H9 (cell line): ENCODE measurements around the gene PRXL2C. TPM values are rescaled to one million over a fixed set of nuclear protein-coding genes. Genes with fewer than 3 reads are reported as not detected.

Experiments
- DNase-seq: peaks from one replicate; pipeline ENCODE4 v3.0.0-alpha.2; 2017
- H2AFZ ChIP-seq: one replicate; pipeline ENCODE4 v1.6.1; 2013; ENCODE audit warnings: mild to moderate bottlenecking, low read length, control low read depth, moderate library complexity
- H2AK5ac ChIP-seq: 2 replicates; pipeline ENCODE4 v1.6.1; 2013; ENCODE audit warnings: low read length, control low read depth, mixed read lengths; ENCODE audit not compliant: insufficient read length
- H2BK120ac ChIP-seq: one replicate; pipeline ENCODE4 v1.6.1; 2013; ENCODE audit warnings: low read depth, mild to moderate bottlenecking, low read length, control low read depth, inconsistent platforms; ENCODE audit not compliant: poor library complexity, severe bottlenecking
- H2BK12ac ChIP-seq: 2 replicates; pipeline ENCODE4 v1.6.1; 2013; ENCODE audit warnings: low read length, control low read depth, mixed read lengths, low read depth; ENCODE audit not compliant: insufficient read length
- H2BK15ac ChIP-seq: 2 replicates; pipeline ENCODE4 v1.6.1; 2013; ENCODE audit warnings: low read depth, low read length, control low read depth
- H2BK20ac ChIP-seq: one replicate; pipeline ENCODE4 v1.6.1; 2013; ENCODE audit warnings: low read depth, mild to moderate bottlenecking, low read length, control low read depth, inconsistent platforms; ENCODE audit not compliant: poor library complexity, severe bottlenecking
- H2BK5ac ChIP-seq: 2 replicates; pipeline ENCODE4 v1.6.1; 2013; ENCODE audit warnings: low read length, control low read depth, mixed read lengths; ENCODE audit not compliant: insufficient read length
- H3K14ac ChIP-seq: 2 replicates; pipeline ENCODE4 v1.6.1; 2013; ENCODE audit warnings: low read length, control low read depth; ENCODE audit not compliant: insufficient read depth
- H3K18ac ChIP-seq: 2 replicates; pipeline ENCODE4 v1.6.1; 2013; ENCODE audit warnings: low read depth, mild to moderate bottlenecking, mixed read lengths, low read length, control low read depth; ENCODE audit not compliant: insufficient read length
- H3K23ac ChIP-seq: 2 replicates; pipeline ENCODE4 v1.6.1; 2013; ENCODE audit warnings: low read length, control low read depth, mixed read lengths, low read depth; ENCODE audit not compliant: insufficient read length
- H3K23me2 ChIP-seq: 2 replicates; pipeline ENCODE4 v1.6.1; 2013; ENCODE audit warnings: low read depth, mild to moderate bottlenecking, mixed read lengths, low read length, control low read depth; ENCODE audit not compliant: insufficient read length, poor library complexity, severe bottlenecking
- H3K27ac ChIP-seq: 2 replicates; pipeline ENCODE4 v1.5.1; 2013; ENCODE audit warnings: low read length, control low read depth, mixed read lengths, low read depth; ENCODE audit not compliant: insufficient read length
- H3K27me3 ChIP-seq: 2 replicates; pipeline ENCODE4 v1.6.1; 2013; ENCODE audit warnings: low read length, control low read depth, inconsistent platforms; ENCODE audit not compliant: insufficient read depth
- H3K4ac ChIP-seq: 2 replicates; pipeline ENCODE4 v1.6.1; 2013; ENCODE audit warnings: low read depth, mild to moderate bottlenecking, control low read depth, inconsistent platforms, low read length, moderate library complexity
- H3K4me1 ChIP-seq: 2 replicates; pipeline ENCODE4 v1.6.1; 2013; ENCODE audit warnings: low read length, control low read depth, inconsistent platforms; ENCODE audit not compliant: insufficient read depth
- H3K4me2 ChIP-seq: 2 replicates; pipeline ENCODE4 v1.6.1; 2013; ENCODE audit warnings: low read length, control low read depth, mixed read lengths; ENCODE audit not compliant: insufficient read length, insufficient read depth
- H3K56ac ChIP-seq: 2 replicates; pipeline ENCODE4 v1.6.1; 2013; ENCODE audit warnings: low read depth, mild to moderate bottlenecking, mixed read lengths, low read length, control low read depth; ENCODE audit not compliant: insufficient read length
- H3K79me1 ChIP-seq: 2 replicates; pipeline ENCODE4 v1.6.1; 2013; ENCODE audit warnings: low read depth, mild to moderate bottlenecking, moderate library complexity, low read length, control low read depth, inconsistent platforms; ENCODE audit not compliant: insufficient read depth, poor library complexity, severe bottlenecking
- H3K79me2 ChIP-seq: 2 replicates; pipeline ENCODE4 v1.6.1; 2013; ENCODE audit warnings: low read length, control low read depth, inconsistent platforms; ENCODE audit not compliant: insufficient read depth
- H3K9ac ChIP-seq: 2 replicates; pipeline ENCODE4 v1.6.1; 2013; ENCODE audit warnings: low read length, control low read depth, mixed read lengths; ENCODE audit not compliant: insufficient read length; ENCODE audit errors: extremely low read depth
- H3K9me3 ChIP-seq: one replicate; pipeline ENCODE4 v1.6.1; 2013; ENCODE audit warnings: low read depth, low read length, inconsistent platforms; ENCODE audit not compliant: control insufficient read depth
- H3T11ph ChIP-seq: one replicate; pipeline ENCODE4 v1.6.1; 2013; ENCODE audit warnings: mild to moderate bottlenecking, low read length, control low read depth, inconsistent platforms
- H4K20me1 ChIP-seq: one replicate; pipeline ENCODE4 v1.6.1; 2013; ENCODE audit not compliant: control insufficient read depth, insufficient read length, insufficient read depth
- H4K5ac ChIP-seq: 2 replicates; pipeline ENCODE4 v1.6.1; 2013; ENCODE audit warnings: low read depth, mild to moderate bottlenecking, mixed read lengths, low read length, control low read depth; ENCODE audit not compliant: insufficient read length
- H4K8ac ChIP-seq: replicated peaks from 2 replicates; pipeline ENCODE4 v1.6.1; 2013; ENCODE audit warnings: low read length, control low read depth, mixed read lengths, low read depth; ENCODE audit not compliant: insufficient read length
- H4K91ac ChIP-seq: 2 replicates; pipeline ENCODE4 v1.6.1; 2013; ENCODE audit warnings: low read depth, mild to moderate bottlenecking, moderate library complexity, mixed read lengths, low read length, control low read depth; ENCODE audit not compliant: insufficient read length
- H3K27ac Mint-ChIP-seq, 3 experiments: 2 replicates in 2 of 3; 3 replicates in 1 of 3; pipeline ENCODE4 v1.8.0; 2020 to 2021; ENCODE audit warnings: mixed read lengths in 3 of 3, mild to moderate bottlenecking in 1 of 3, moderate library complexity in 1 of 3
- H3K27me3 Mint-ChIP-seq: 2 replicates; pipeline ENCODE4 v1.8.0; 2021; ENCODE audit warnings: low read depth, mild to moderate bottlenecking, moderate library complexity, mixed read lengths
- H3K36me3 Mint-ChIP-seq, 3 experiments: 2 replicates in 2 of 3; 3 replicates in 1 of 3; pipeline ENCODE4 v1.8.0; 2020 to 2021; ENCODE audit warnings: low read depth in 3 of 3, mixed read lengths in 3 of 3; ENCODE audit not compliant: insufficient read depth in 1 of 3
- H3K4me1 Mint-ChIP-seq, 2 experiments: 2 replicates each; pipeline ENCODE4 v1.8.0; 2020; ENCODE audit warnings: mixed read lengths in 2 of 2
- H3K4me3 Mint-ChIP-seq, 2 experiments: 2 replicates in 1 of 2; 3 replicates in 1 of 2; pipeline ENCODE4 v1.8.0; 2020 to 2021; ENCODE audit warnings: mild to moderate bottlenecking in 2 of 2, mixed read lengths in 2 of 2, moderate library complexity in 1 of 2
- H3K9me3 Mint-ChIP-seq, 2 experiments: 2 replicates in 1 of 2; 3 replicates in 1 of 2; pipeline ENCODE4 v1.8.0; 2020; ENCODE audit warnings: mild to moderate bottlenecking in 2 of 2, mixed read lengths in 2 of 2, moderate library complexity in 1 of 2
- WGBS: extraction: QIAGEN DNeasy Blood & Tissue Kit; methylation state at CpG from one replicate; pipeline ENCODE4 v1.1.7; 2013; ENCODE audit warnings: missing lambda C conversion rate, low lambda C conversion rate, mixed read lengths; ENCODE audit not compliant: insufficient read length; ENCODE audit errors: extremely low coverage; 5-methylcytosine and 5-hydroxymethylcytosine counted together
- total RNA-seq: library from RNA; stranded (reverse); gene quantifications from 2 replicates; pipeline ENCODE4 v1.2.1, GENCODE V29; 2021
- TF ChIP-seq, protein P1 (sequence below): fragments of 200-600 bp; sonication (generic); conservative IDR thresholded peaks from 3 replicates; pipeline ENCODE4 v1.8.0; 2021; ENCODE audit warnings: antibody characterized with exemption, mild to moderate bottlenecking

PRXL2C gene
- total RNA-seq, 1 experiment from 2014 or later = 4.7 TPM

DNA sequence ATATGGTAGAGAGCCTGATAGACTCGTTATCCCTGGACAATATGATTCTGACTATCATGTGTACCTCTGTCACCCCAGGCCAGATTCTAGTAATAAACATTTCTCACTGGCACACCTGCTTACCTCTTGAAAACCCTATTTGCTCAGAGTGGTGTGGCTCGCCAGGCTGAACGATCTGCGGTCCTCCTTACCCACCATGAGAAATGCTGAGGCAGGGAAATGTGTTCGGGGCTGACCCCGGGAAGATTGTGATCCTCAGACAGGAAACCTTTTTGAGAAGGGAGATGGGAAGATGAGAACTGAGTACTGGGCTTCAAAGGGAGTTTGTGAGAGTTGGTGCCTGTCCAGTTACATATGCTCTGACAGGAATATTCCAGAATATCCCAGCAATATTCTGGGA is 10.7 kb upstream of the PRXL2C start:
- Histone ChIP-seq H3K79me1 (no peaks in the 10 kb centered on the region), H2BK20ac (no peak overlapping the region), H2BK5ac (no peak overlapping the region), H2AFZ (no peak overlapping the region), H4K91ac (no peak overlapping the region), H3K23ac (no peak overlapping the region), H2BK15ac (no peak overlapping the region), H3K56ac (no peak overlapping the region), H3T11ph (no peak overlapping the region), H3K4me2 (no peak overlapping the region), H3K9me3 (no peaks in the 10 kb centered on the region), H4K8ac (no peak overlapping the region), H3K14ac (no peak overlapping the region), H4K5ac (no peak overlapping the region), H3K27me3 (no peaks in the 10 kb centered on the region), H3K79me2 (no peaks in the 10 kb centered on the region), H3K27ac (no peak overlapping the region), H3K4ac (no peak overlapping the region), H2AK5ac (no peak overlapping the region), H3K9ac (no peak overlapping the region), H2BK12ac (no peak overlapping the region), H4K20me1 (no peaks in the 10 kb centered on the region), H3K23me2 (no peaks in the 10 kb centered on the region), H2BK120ac (no peak overlapping the region), H3K18ac (no peak overlapping the region), H3K4me1 (no peaks in the 10 kb centered on the region)
- no CpG with 5 or more reads among the region's 6 CpGs for WGBS
- Mint-ChIP-seq H3K27me3 (peaks cover 3% of the 10 kb centered on the region), H3K36me3 (peaks cover 0 to 5% (median 0%) of the 10 kb centered on the region in 3 experiments; a peak in 3 of 7 replicates), H3K27ac (no peak overlapping the region), H3K9me3 (peaks cover 8 to 10% of the 10 kb centered on the region in 2 experiments), H3K4me1 (0 out of 4 replicates have a peak, but pooled peaks cover 0 to 2% of the 10 kb centered on the region in 2 experiments), H3K4me3 (no peak overlapping the region)
- TF ChIP-seq, protein P1, sequence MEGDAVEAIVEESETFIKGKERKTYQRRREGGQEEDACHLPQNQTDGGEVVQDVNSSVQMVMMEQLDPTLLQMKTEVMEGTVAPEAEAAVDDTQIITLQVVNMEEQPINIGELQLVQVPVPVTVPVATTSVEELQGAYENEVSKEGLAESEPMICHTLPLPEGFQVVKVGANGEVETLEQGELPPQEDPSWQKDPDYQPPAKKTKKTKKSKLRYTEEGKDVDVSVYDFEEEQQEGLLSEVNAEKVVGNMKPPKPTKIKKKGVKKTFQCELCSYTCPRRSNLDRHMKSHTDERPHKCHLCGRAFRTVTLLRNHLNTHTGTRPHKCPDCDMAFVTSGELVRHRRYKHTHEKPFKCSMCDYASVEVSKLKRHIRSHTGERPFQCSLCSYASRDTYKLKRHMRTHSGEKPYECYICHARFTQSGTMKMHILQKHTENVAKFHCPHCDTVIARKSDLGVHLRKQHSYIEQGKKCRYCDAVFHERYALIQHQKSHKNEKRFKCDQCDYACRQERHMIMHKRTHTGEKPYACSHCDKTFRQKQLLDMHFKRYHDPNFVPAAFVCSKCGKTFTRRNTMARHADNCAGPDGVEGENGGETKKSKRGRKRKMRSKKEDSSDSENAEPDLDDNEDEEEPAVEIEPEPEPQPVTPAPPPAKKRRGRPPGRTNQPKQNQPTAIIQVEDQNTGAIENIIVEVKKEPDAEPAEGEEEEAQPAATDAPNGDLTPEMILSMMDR = no peak
- DNase-seq = no peak
